Coronary artery (tissue), 2 donors: ENCODE results near the gene PRPS1L1.
A peak's percentile ranks its signal among the peaks of the same experiment; 100 is the strongest.

Experiments used
- DNase-seq: peaks from one replicate; pipeline ENCODE4 v3.0.0-alpha.2; 2017; ENCODE audit warnings: low spot score
- H3K27ac ChIP-seq, 2 donors: fragments of 200-600 bp; sonication (generic); one replicate each; pipeline ENCODE4 v1.5.1; 2016 to 2019
- H3K4me3 ChIP-seq: fragments of 200-600 bp; sonication (generic); 2 replicates; pipeline ENCODE4 v1.5.1; 2016; ENCODE audit warnings: mild to moderate bottlenecking, moderate library complexity
- CTCF ChIP-seq: fragments of 200-600 bp; sonication (generic); IDR thresholded peaks from one replicate; pipeline ENCODE4 v1.5.1; 2019; ENCODE audit warnings: antibody characterized with exemption

PRPS1L1 gene

GRCh38 chr7:17986851-17987250, 40.8 kb downstream of the PRPS1L1 start:
- H3K4me3 ChIP-seq: no peak overlapping the region
- DNase-seq: no peak
- H3K27ac ChIP-seq: no peak overlapping the region
- TF ChIP-seq CTCF: no peak

GRCh38 chr7:17985473-17986239, 42.0 kb downstream of the PRPS1L1 start:
- Histone ChIP-seq H3K4me3 (no peak overlapping the region), H3K27ac (no peak overlapping the region)
- no peak for TF ChIP-seq CTCF
- DNase-seq: no peak

GRCh38 chr7:17984288-17984687, 43.4 kb downstream of the PRPS1L1 start:
- DNase-seq: no peak
- Histone ChIP-seq H3K27ac (no peak overlapping the region), H3K4me3 (no peak overlapping the region)
- TF ChIP-seq CTCF: no peak

- no peak for DNase-seq
- TF ChIP-seq CTCF: no peak
- no peak overlapping the region for H3K4me3 ChIP-seq
- peak overlapping the region in 1 of 2 donors; percentile 60 for H3K27ac ChIP-seq
Measured at GRCh38 chr7:17983221-17984062, 44.2 kb downstream of the PRPS1L1 start.

GRCh38 chr7:17976952-17977351, 50.7 kb downstream of the PRPS1L1 start:
- no peak for TF ChIP-seq CTCF
- DNase-seq: no peak
- Histone ChIP-seq H3K27ac (no peak overlapping the region), H3K4me3 (no peak overlapping the region)
